Right renal cortex interstitium (tissue), 3 donors: Measurements from ENCODE around the gene NCOA3. TPM values are rescaled to one million over a fixed set of nuclear protein-coding genes. Genes with fewer than 3 reads are reported as not detected.
A peak's percentile ranks its signal among the peaks of the same experiment; 100 is the strongest.

Source experiments
- DNase-seq, 3 donors: peaks; one replicate each; pipeline ENCODE4 v3.0.0-alpha.2; 2013; ENCODE audit warnings: low read depth in 3 of 3, low spot score in 2 of 3
- polyA plus RNA-seq, 3 donors: library from polyadenylated mRNA; unstranded; fragments of 120-200 nt; gene quantifications; one replicate each; pipeline ENCODE4 v1.2.1, GENCODE V29; 2013; ENCODE audit not compliant: insufficient read length in 3 of 3

The NCOA3 gene
- polyA plus RNA-seq, 3 donors: 34.2 to 36.6 (median 35.3) TPM

- DNase-seq: peak in 1 of 3 donors; percentile 41
Observed at GRCh38 chr20:47620808-47621805, 119.4 kb downstream of the NCOA3 start.

GRCh38 chr20:47622118-47622665 is 120.5 kb downstream of the NCOA3 start:
- DNase-seq: no peak

GRCh38 chr20:47623206-47623605 is 121.5 kb downstream of the NCOA3 start:
- DNase-seq: no peak

- no peak for DNase-seq
Observed at GRCh38 chr20:47627540-47627939, 125.9 kb downstream of the NCOA3 start.

- no peak for DNase-seq
Observed at GRCh38 chr20:47629907-47630306, 128.2 kb downstream of the NCOA3 start.

GRCh38 chr20:47631078-47631477 is 129.4 kb downstream of the NCOA3 start:
- no peak for DNase-seq

- DNase-seq: no peak
Observed at GRCh38 chr20:47635256-47635655, 133.6 kb downstream of the NCOA3 start.

GRCh38 chr20:47638851-47639250 is 137.2 kb downstream of the NCOA3 start:
- no peak for DNase-seq

GRCh38 chr20:47642118-47642517 is 140.4 kb downstream of the NCOA3 start:
- no peak for DNase-seq

- no peak for DNase-seq
Observed at GRCh38 chr20:47642624-47643023, 140.9 kb downstream of the NCOA3 start.

GRCh38 chr20:47645632-47646031 is 143.9 kb downstream of the NCOA3 start:
- DNase-seq: no peak

- no peak for DNase-seq
Observed at GRCh38 chr20:47647994-47648393, 146.3 kb downstream of the NCOA3 start.

- no peak for DNase-seq
Observed at GRCh38 chr20:47648943-47649342, 147.3 kb downstream of the NCOA3 start.

- DNase-seq: no peak
Observed at GRCh38 chr20:47652301-47652700, 150.6 kb downstream of the NCOA3 start.

GRCh38 chr20:47652794-47653193 is 151.1 kb downstream of the NCOA3 start:
- DNase-seq: no peak

- no peak for DNase-seq
Observed at GRCh38 chr20:47653869-47654268, 152.2 kb downstream of the NCOA3 start.

GRCh38 chr20:47654370-47654769 is 152.7 kb downstream of the NCOA3 start:
- no peak for DNase-seq

GRCh38 chr20:47655635-47656034 is 153.9 kb downstream of the NCOA3 start:
- DNase-seq: no peak

GRCh38 chr20:47656318-47656717 is 154.6 kb downstream of the NCOA3 start:
- DNase-seq: no peak

- no peak for DNase-seq
Observed at GRCh38 chr20:47659904-47660601, 158.4 kb downstream of the NCOA3 start.

GRCh38 chr20:47660602-47660905 is 158.9 kb downstream of the NCOA3 start:
- DNase-seq: no peak
